Astrocyte (in vitro differentiated cells and primary cell): ENCODE results near the gene HMHB1. TPM values are rescaled to one million over a fixed set of nuclear protein-coding genes. Genes with fewer than 3 reads are reported as not detected.

Source experiments
- DNase-seq: peaks from one replicate; pipeline ENCODE4 v3.0.0-alpha.2; 2010; ENCODE audit warnings: low read depth
- FAIRE-seq: peaks from 2 replicates; lab custom pipeline; 2011; peaks lifted over from hg19 to GRCh38; lab: Jason Lieb, UNC
- H2AFZ ChIP-seq: 2 replicates; pipeline ENCODE4 v1.6.0; 2012; ENCODE audit warnings: low read depth, low read length, inconsistent platforms
- H3K27ac ChIP-seq: 2 replicates; pipeline ENCODE4 v1.5.1; 2011; ENCODE audit warnings: low read depth, low read length, inconsistent platforms
- H3K27me3 ChIP-seq: 2 replicates; pipeline ENCODE4 v1.6.0; 2011; ENCODE audit warnings: low read length, inconsistent platforms; ENCODE audit not compliant: insufficient read depth
- H3K36me3 ChIP-seq: 2 replicates; pipeline ENCODE4 v1.5.1; 2011; ENCODE audit warnings: low read length, inconsistent platforms; ENCODE audit not compliant: insufficient read depth
- H3K4me1 ChIP-seq: 2 replicates; pipeline ENCODE4 v1.5.1; 2011; ENCODE audit warnings: low read length, inconsistent platforms; ENCODE audit not compliant: insufficient read depth
- H3K4me2 ChIP-seq: 2 replicates; pipeline ENCODE4 v1.6.0; 2012; ENCODE audit warnings: low read length, inconsistent platforms
- H3K4me3 ChIP-seq: 2 replicates; pipeline ENCODE4 v1.5.1; 2011; ENCODE audit warnings: low read depth, mild to moderate bottlenecking, low read length, inconsistent platforms; ENCODE audit not compliant: insufficient read depth
- H3K79me2 ChIP-seq: 2 replicates; pipeline ENCODE4 v1.6.0; 2012; ENCODE audit warnings: mild to moderate bottlenecking, low read length, inconsistent platforms; ENCODE audit not compliant: insufficient read depth
- H3K9ac ChIP-seq: 2 replicates; pipeline ENCODE4 v1.6.0; 2012; ENCODE audit warnings: mild to moderate bottlenecking, low read length, inconsistent platforms
- H3K9me3 ChIP-seq: 2 replicates; pipeline ENCODE4 v1.5.1; 2012; ENCODE audit warnings: low read depth, mild to moderate bottlenecking, low read length, inconsistent platforms; ENCODE audit not compliant: insufficient read depth
- H4K20me1 ChIP-seq: 2 replicates; pipeline ENCODE4 v1.6.0; 2012; ENCODE audit warnings: low read length, inconsistent platforms; ENCODE audit not compliant: insufficient read depth
- H3K27ac Mint-ChIP-seq: one replicate; pipeline ENCODE4 v1.8.0; 2021; ENCODE audit warnings: mild to moderate bottlenecking, mixed read lengths; ENCODE audit not compliant: unreplicated experiment
- H3K27me3 Mint-ChIP-seq: one replicate; pipeline ENCODE4 v1.8.0; 2021; ENCODE audit warnings: low read depth, mixed read lengths; ENCODE audit not compliant: unreplicated experiment
- H3K36me3 Mint-ChIP-seq: one replicate; pipeline ENCODE4 v1.8.0; 2021; ENCODE audit warnings: low read depth, mixed read lengths; ENCODE audit not compliant: unreplicated experiment
- H3K4me1 Mint-ChIP-seq: one replicate; pipeline ENCODE4 v1.8.0; 2021; ENCODE audit warnings: low read depth, mixed read lengths; ENCODE audit not compliant: unreplicated experiment
- H3K4me3 Mint-ChIP-seq: one replicate; pipeline ENCODE4 v1.8.0; 2021; ENCODE audit warnings: mild to moderate bottlenecking, moderate library complexity, mixed read lengths; ENCODE audit not compliant: unreplicated experiment
- H3K9me3 Mint-ChIP-seq: one replicate; pipeline ENCODE4 v1.8.0; 2021; ENCODE audit warnings: mild to moderate bottlenecking, mixed read lengths; ENCODE audit not compliant: unreplicated experiment
- CTCF ChIP-seq: IDR thresholded peaks from 2 replicates; pipeline ENCODE4 v1.5.1; 2011; ENCODE audit warnings: low read depth, mild to moderate bottlenecking, inconsistent platforms, low read length, moderate library complexity; ENCODE audit not compliant: insufficient read depth
- EZH2 ChIP-seq: IDR thresholded peaks from 2 replicates; pipeline ENCODE4 v1.6.1; 2012; ENCODE audit warnings: mild to moderate bottlenecking, low read length, inconsistent platforms; ENCODE audit not compliant: insufficient read depth
- total RNA-seq: library from RNA; stranded (reverse); gene quantifications from 2 replicates; pipeline ENCODE4 v1.2.1, GENCODE V29; 2021

Gene HMHB1
- total RNA-seq, 1 donor from 2014 or later: not detected

DNA sequence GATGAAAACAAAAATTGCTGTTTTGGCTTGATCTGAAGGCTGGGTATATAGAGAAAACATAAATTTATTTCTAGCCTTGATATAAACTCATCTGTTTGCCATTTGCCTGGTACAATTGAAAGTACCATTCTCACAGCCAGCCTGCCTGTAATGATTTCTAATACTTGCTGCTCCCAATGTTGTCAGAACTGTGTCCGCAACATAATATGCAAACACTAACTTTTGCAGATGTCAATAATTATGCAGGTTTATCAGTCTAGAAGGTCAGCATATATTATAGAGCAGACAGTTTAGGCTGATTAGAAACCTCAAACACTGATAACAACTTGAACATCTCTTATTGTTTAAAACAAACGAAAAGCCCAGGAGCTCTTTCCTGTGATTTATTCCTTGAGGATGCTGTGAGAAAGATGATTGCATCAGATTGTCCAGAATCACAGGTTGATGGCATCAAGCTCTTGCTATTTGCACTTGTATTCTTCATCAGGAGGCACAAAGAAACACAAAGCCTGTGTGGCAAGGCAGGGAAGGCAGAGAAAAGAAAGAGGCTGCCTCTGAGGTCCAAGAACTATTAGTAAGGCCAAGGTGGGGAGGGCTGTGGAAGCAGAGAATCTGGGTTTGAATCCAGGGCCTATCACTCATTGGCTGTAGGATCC is 21.4 kb upstream of the HMHB1 start:
- H3K4me3 Mint-ChIP-seq: no peak overlapping the region
- H3K9me3 Mint-ChIP-seq: peaks cover 2% of the 10 kb centered on the region
- DNase-seq (no peak), FAIRE-seq (no peak)
- peaks cover 10% of the 10 kb centered on the region for H3K4me1 Mint-ChIP-seq
- Histone ChIP-seq H3K27me3 (no peaks in the 10 kb centered on the region), H4K20me1 (no peaks in the 10 kb centered on the region), H3K4me1 (no peaks in the 10 kb centered on the region), H3K9me3 (no peaks in the 10 kb centered on the region), H3K9ac (no peak overlapping the region), H3K79me2 (no peaks in the 10 kb centered on the region), H3K27ac (no peak overlapping the region), H3K36me3 (no peaks in the 10 kb centered on the region), H3K4me3 (no peak overlapping the region), H3K4me2 (no peak overlapping the region), H2AFZ (no peak overlapping the region)
- H3K27me3 Mint-ChIP-seq: peaks cover 5% of the 10 kb centered on the region
- H3K36me3 Mint-ChIP-seq: no peaks in the 10 kb centered on the region
- TF ChIP-seq EZH2: no peak
- no peak for TF ChIP-seq CTCF
- peak overlapping the region; percentile 79 for H3K27ac Mint-ChIP-seq

GRCh38 chr5:143791848-143792731 is 19.9 kb upstream of the HMHB1 start:
- Mint-ChIP-seq H3K27ac (peak overlapping the region; percentile 16), H3K36me3 (no peaks in the 10 kb centered on the region), H3K27me3 (peaks cover 10% of the 10 kb centered on the region), H3K9me3 (peaks cover 4% of the 10 kb centered on the region), H3K4me3 (no peak overlapping the region), H3K4me1 (peaks cover 10% of the 10 kb centered on the region)
- Histone ChIP-seq H3K9ac (no peak overlapping the region), H3K4me1 (no peaks in the 10 kb centered on the region), H3K9me3 (no peaks in the 10 kb centered on the region), H3K4me3 (no peak overlapping the region), H3K36me3 (no peaks in the 10 kb centered on the region), H2AFZ (no peak overlapping the region), H4K20me1 (no peaks in the 10 kb centered on the region), H3K27ac (no peak overlapping the region), H3K4me2 (no peak overlapping the region), H3K79me2 (no peaks in the 10 kb centered on the region), H3K27me3 (no peaks in the 10 kb centered on the region)
- TF ChIP-seq CTCF (no peak), EZH2 (no peak)
- FAIRE-seq (no peak), DNase-seq (peak; percentile 12)
